Measurements from ENCODE around the gene PEMT. TPM values are rescaled to one million over a fixed set of nuclear protein-coding genes. Genes with fewer than 3 reads are reported as not detected.
A peak's percentile ranks its signal among the peaks of the same experiment; 100 is the strongest.

PEMT gene
- total RNA-seq, 2 donors from 2014 or later: 38.3 to 52.7 TPM

GRCh38 chr17:17626151-17626805, 34.8 kb upstream of the PEMT start:
- H3K4me1 Mint-ChIP-seq: peaks cover 12% of the 10 kb centered on the region
- H3K4me3 ChIP-seq (ENCODE audit: low read length): no peak overlapping the region

GRCh38 chr17:17624741-17625140, 33.2 kb upstream of the PEMT start:
- no peak overlapping the region for H3K27ac ChIP-seq (ENCODE audit: low read depth, low read length)
- Mint-ChIP-seq H3K36me3 (ENCODE audit: low read depth) (no peaks in the 10 kb centered on the region), H3K4me1 (peaks cover 12% of the 10 kb centered on the region), H3K9me3 (no peaks in the 10 kb centered on the region), H3K27ac (no peak overlapping the region), H3K27me3 (ENCODE audit: insufficient read depth) (no peaks in the 10 kb centered on the region), H3K4me3 (no peak overlapping the region)
- DNase-seq: no peak
- no peak for TF ChIP-seq CTCF (conservative IDR thresholded peaks at IDR 0.05)
- H3K9me3 ChIP-seq (ENCODE audit: control insufficient read depth, low read length): no peaks in the 10 kb centered on the region
- no peak overlapping the region for H3K9ac ChIP-seq (ENCODE audit: extremely low read depth, low read length, poor library complexity, severe bottlenecking)
- H3K4me1 ChIP-seq (ENCODE audit: control insufficient read depth, insufficient read depth, low read length): no peaks in the 10 kb centered on the region
- no peak overlapping the region for H3K4me3 ChIP-seq (ENCODE audit: low read length)
- no peaks in the 10 kb centered on the region for H3K36me3 ChIP-seq (ENCODE audit: control insufficient read depth, insufficient read depth, low read length)
- no peaks in the 10 kb centered on the region for H3K27me3 ChIP-seq (ENCODE audit: control insufficient read depth, insufficient read depth, low read length, poor library complexity, severe bottlenecking)
- WGBS, 2 experiments (ENCODE audit: insufficient coverage in 1 of 2, insufficient read length in 1 of 2): 90 to 98% methylated on average over 8 to 9 of the region's 9 CpGs

More at GRCh38 chr17:17626151-17626805, 34.8 kb upstream of the PEMT start:
- DNase-seq: peak; percentile 95
- Mint-ChIP-seq H3K27me3 (ENCODE audit: insufficient read depth) (no peaks in the 10 kb centered on the region), H3K9me3 (no peaks in the 10 kb centered on the region), H3K36me3 (ENCODE audit: low read depth) (no peaks in the 10 kb centered on the region), H3K4me3 (peak overlapping the region; percentile 38), H3K27ac (peak overlapping the region; percentile 87)
- 15 to 21% methylated on average over 12 to 19 of the region's 19 CpGs for WGBS, 2 experiments (ENCODE audit: insufficient coverage in 1 of 2, insufficient read length in 1 of 2)
- no peaks in the 10 kb centered on the region for H3K27me3 ChIP-seq (ENCODE audit: control insufficient read depth, insufficient read depth, low read length, poor library complexity, severe bottlenecking)
- no peak for TF ChIP-seq CTCF (conservative IDR thresholded peaks at IDR 0.05)
- H3K9ac ChIP-seq (ENCODE audit: extremely low read depth, low read length, poor library complexity, severe bottlenecking): no peak overlapping the region
- no peaks in the 10 kb centered on the region for H3K36me3 ChIP-seq (ENCODE audit: control insufficient read depth, insufficient read depth, low read length)
- no peak overlapping the region for H3K27ac ChIP-seq (ENCODE audit: low read depth, low read length)
- H3K4me1 ChIP-seq (ENCODE audit: control insufficient read depth, insufficient read depth, low read length): no peaks in the 10 kb centered on the region
- H3K9me3 ChIP-seq (ENCODE audit: control insufficient read depth, low read length): no peaks in the 10 kb centered on the region

GRCh38 chr17:17623904-17624303, 32.4 kb upstream of the PEMT start:
- H3K9ac ChIP-seq (ENCODE audit: extremely low read depth, low read length, poor library complexity, severe bottlenecking): no peak overlapping the region
- 92 to 94% methylated on average over 4 to 9 of the region's 9 CpGs for WGBS, 2 experiments (ENCODE audit: insufficient coverage in 1 of 2, insufficient read length in 1 of 2)
- no peak for DNase-seq
- H3K36me3 Mint-ChIP-seq (ENCODE audit: low read depth): no peaks in the 10 kb centered on the region
- no peak overlapping the region for H3K4me3 Mint-ChIP-seq
- H3K4me3 ChIP-seq (ENCODE audit: low read length): no peak overlapping the region
- no peaks in the 10 kb centered on the region for H3K9me3 ChIP-seq (ENCODE audit: control insufficient read depth, low read length)
- H3K27ac ChIP-seq (ENCODE audit: low read depth, low read length): no peak overlapping the region
- no peaks in the 10 kb centered on the region for H3K27me3 ChIP-seq (ENCODE audit: control insufficient read depth, insufficient read depth, low read length, poor library complexity, severe bottlenecking)
- H3K27me3 Mint-ChIP-seq (ENCODE audit: insufficient read depth): no peaks in the 10 kb centered on the region
- no peaks in the 10 kb centered on the region for H3K9me3 Mint-ChIP-seq
- peaks cover 12% of the 10 kb centered on the region for H3K4me1 Mint-ChIP-seq
- TF ChIP-seq CTCF (conservative IDR thresholded peaks at IDR 0.05): no peak
- no peaks in the 10 kb centered on the region for H3K4me1 ChIP-seq (ENCODE audit: control insufficient read depth, insufficient read depth, low read length)
- H3K36me3 ChIP-seq (ENCODE audit: control insufficient read depth, insufficient read depth, low read length): no peaks in the 10 kb centered on the region
- no peak overlapping the region for H3K27ac Mint-ChIP-seq
